Esophagus muscularis mucosa (tissue), 4 donors: ENCODE results near the gene FOXP2. TPM values are rescaled to one million over a fixed set of nuclear protein-coding genes. Genes with fewer than 3 reads are reported as not detected.

Source experiments
- DNase-seq: peaks from one replicate; pipeline ENCODE4 v3.0.0-alpha.2; 2017; ENCODE audit errors: extremely low spot score
- H3K27ac ChIP-seq, 4 donors: fragments of 200-600 bp; sonication (generic); replicated peaks in 1 of 4; 1 replicate in 3 of 4; 2 replicates in 1 of 4; pipeline ENCODE4 v1.5.1; 2016 to 2019; ENCODE audit warnings: mild to moderate bottlenecking in 1 of 4
- H3K27me3 ChIP-seq, 4 donors: fragments of 200-600 bp; sonication (generic); one replicate each; pipeline versions ENCODE4 v1.5.1 to v1.6.0; 2016 to 2019
- H3K36me3 ChIP-seq, 4 donors: fragments of 200-600 bp; sonication (generic); one replicate each; pipeline ENCODE4 v1.5.1; 2016 to 2019
- H3K4me1 ChIP-seq, 4 donors: fragments of 200-600 bp; sonication (generic); one replicate each; pipeline ENCODE4 v1.5.1; 2016 to 2019
- H3K4me3 ChIP-seq, 4 donors: fragments of 200-600 bp; sonication (generic); 1 replicate in 2 of 4; 2 replicates in 2 of 4; pipeline ENCODE4 v1.5.1; 2016 to 2019; ENCODE audit warnings: mild to moderate bottlenecking in 4 of 4, moderate library complexity in 1 of 4
- H3K9me3 ChIP-seq, 4 donors: fragments of 200-600 bp; sonication (generic); 1 replicate in 3 of 4; 2 replicates in 1 of 4; pipeline ENCODE4 v1.5.1; 2016 to 2019
- CTCF ChIP-seq, 3 experiments: fragments of 200-600 bp in 2 of 3; fragments of 450-650 bp in 1 of 3; sonication (generic) in 2 of 3; IDR thresholded peaks; one replicate each; pipeline ENCODE4 v1.5.1; 2017 to 2019; ENCODE audit warnings: antibody characterized with exemption in 3 of 3, mild to moderate bottlenecking in 2 of 3, moderate library complexity in 1 of 3
- EP300 ChIP-seq: sonication (generic); formaldehyde crosslinking; IDR thresholded peaks from one replicate; pipeline ENCODE4 v1.6.1; 2017; ENCODE audit warnings: antibody characterized with exemption
- POLR2A ChIP-seq: fragments of 450-650 bp; IDR thresholded peaks from one replicate; pipeline ENCODE4 v1.6.1; 2017; ENCODE audit warnings: antibody characterized with exemption, moderate library complexity, mild to moderate bottlenecking, low read depth
- POLR2AphosphoS5 ChIP-seq, 2 donors: sonication (generic); formaldehyde crosslinking; IDR thresholded peaks; one replicate each; pipeline ENCODE4 v1.6.1; 2017; ENCODE audit warnings: antibody characterized with exemption in 2 of 2
- WGBS: methylation state at CpG from one replicate; pipeline ENCODE4 v1.1.5; 2018; 5-methylcytosine and 5-hydroxymethylcytosine counted together
- intact Hi-C: fragments of 100-400 bp; cut with DNase I; formaldehyde crosslinking; loops from one replicate; pipeline ENCODE4 v1.15.1; 2023
- total RNA-seq, 4 donors: library from RNA; depleted of rRNA; stranded (reverse); fragments of >200 nt; gene quantifications; one replicate each; pipeline versions ENCODE4 v1.1.0 to v1.2.1, GENCODE V29; 2016

The FOXP2 gene
- total RNA-seq, 4 donors from 2014 or later = 37.1 to 54.2 (median 48.0) TPM

- Histone ChIP-seq H3K9me3 (no peaks in the 10 kb centered on the region), H3K4me3 (no peak overlapping the region), H3K27ac (no peak overlapping the region), H3K4me1 (no peaks in the 10 kb centered on the region), H3K36me3 (no peaks in the 10 kb centered on the region), H3K27me3 (no peaks in the 10 kb centered on the region)
- TF ChIP-seq POLR2AphosphoS5 (IDR thresholded peaks at IDR 0.05) (no peak), EP300 (no peak), CTCF (IDR thresholded peaks at IDR 0.05) (no peak), POLR2A (no peak)
- intact Hi-C loops = no loop called here
- WGBS = 80% methylated on average over 2 of the region's 2 CpGs
- no peak for DNase-seq
These were observed 263.5 kb downstream of the FOXP2 start for GRCh38 chr7:114678116-114678515.

GRCh38 chr7:114687238-114687637 lies 272.6 kb downstream of the FOXP2 start:
- TF ChIP-seq POLR2AphosphoS5 (IDR thresholded peaks at IDR 0.05) = no peak
- no peak for TF ChIP-seq POLR2A
- no peak for TF ChIP-seq EP300
- no peak for TF ChIP-seq CTCF (IDR thresholded peaks at IDR 0.05)
- no peak overlapping the region for H3K4me3 ChIP-seq
- no peaks in the 10 kb centered on the region for H3K9me3 ChIP-seq
- WGBS = 87% methylated on average over 4 of the region's 4 CpGs
- H3K36me3 ChIP-seq = peaks cover 0 to 18% (median 2%) of the 10 kb centered on the region in 4 donors
- intact Hi-C loops = no loop called here
- H3K4me1 ChIP-seq = no peaks in the 10 kb centered on the region
- no peak for DNase-seq
- no peak overlapping the region for H3K27ac ChIP-seq
- no peaks in the 10 kb centered on the region for H3K27me3 ChIP-seq

GRCh38 chr7:114688443-114689055 lies 273.9 kb downstream of the FOXP2 start:
- Histone ChIP-seq H3K9me3 (no peaks in the 10 kb centered on the region), H3K4me1 (peaks cover 0 to 5% (median 0%) of the 10 kb centered on the region in 4 donors), H3K4me3 (no peak overlapping the region), H3K36me3 (peaks cover 0 to 18% (median 2%) of the 10 kb centered on the region in 4 donors), H3K27ac (no peak overlapping the region), H3K27me3 (no peaks in the 10 kb centered on the region)
- intact Hi-C loops = no loop called here
- 73% methylated on average over 2 of the region's 2 CpGs for WGBS
- DNase-seq = no peak
- no peak for TF ChIP-seq EP300
- no peak for TF ChIP-seq CTCF (IDR thresholded peaks at IDR 0.05)
- no peak for TF ChIP-seq POLR2AphosphoS5 (IDR thresholded peaks at IDR 0.05)
- TF ChIP-seq POLR2A = no peak

GRCh38 chr7:114689406-114689805 lies 274.8 kb downstream of the FOXP2 start:
- TF ChIP-seq POLR2AphosphoS5 (IDR thresholded peaks at IDR 0.05) = no peak
- no peak for TF ChIP-seq POLR2A
- TF ChIP-seq CTCF (IDR thresholded peaks at IDR 0.05) = no peak
- TF ChIP-seq EP300 = no peak
- WGBS = 84% methylated on average over 3 of the region's 3 CpGs
- intact Hi-C loops = no loop called here

GRCh38 chr7:114691605-114692004 lies 277.0 kb downstream of the FOXP2 start:
- 88% methylated on average over 6 of the region's 6 CpGs for WGBS
- Histone ChIP-seq H3K36me3 (peaks cover 0 to 18% (median 2%) of the 10 kb centered on the region in 4 donors), H3K4me3 (no peak overlapping the region), H3K27me3 (no peaks in the 10 kb centered on the region), H3K27ac (no peak overlapping the region), H3K9me3 (no peaks in the 10 kb centered on the region), H3K4me1 (peaks cover 0 to 5% (median 0%) of the 10 kb centered on the region in 4 donors)
- intact Hi-C loops = no loop called here
- TF ChIP-seq POLR2AphosphoS5 (IDR thresholded peaks at IDR 0.05) (no peak), EP300 (no peak), POLR2A (no peak), CTCF (IDR thresholded peaks at IDR 0.05) (no peak)
- DNase-seq = no peak

More at GRCh38 chr7:114689406-114689805, 274.8 kb downstream of the FOXP2 start:
- Histone ChIP-seq H3K36me3 (peaks cover 0 to 18% (median 2%) of the 10 kb centered on the region in 4 donors), H3K27ac (no peak overlapping the region), H3K4me1 (peaks cover 0 to 5% (median 0%) of the 10 kb centered on the region in 4 donors), H3K9me3 (no peaks in the 10 kb centered on the region), H3K4me3 (no peak overlapping the region), H3K27me3 (no peaks in the 10 kb centered on the region)
- DNase-seq = no peak
